ENCODE results near the gene CCNDBP1.
"Not testable (repeated sequence)": the region's sequence is repeated elsewhere in the genome, so short reads cannot be mapped to it uniquely, and the experiment has no call there.

Gene CCNDBP1, protein sequence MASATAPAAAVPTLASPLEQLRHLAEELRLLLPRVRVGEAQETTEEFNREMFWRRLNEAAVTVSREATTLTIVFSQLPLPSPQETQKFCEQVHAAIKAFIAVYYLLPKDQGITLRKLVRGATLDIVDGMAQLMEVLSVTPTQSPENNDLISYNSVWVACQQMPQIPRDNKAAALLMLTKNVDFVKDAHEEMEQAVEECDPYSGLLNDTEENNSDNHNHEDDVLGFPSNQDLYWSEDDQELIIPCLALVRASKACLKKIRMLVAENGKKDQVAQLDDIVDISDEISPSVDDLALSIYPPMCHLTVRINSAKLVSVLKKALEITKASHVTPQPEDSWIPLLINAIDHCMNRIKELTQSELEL

GRCh38 chr15:43185157-43186002 is at the start of gene CCNDBP1:
CCNDBP1 (plus strand) TSS chr15:43185403; CDS start chr15:43185499, 96 bp downstream.
- no peak for DNase-seq (ENCODE audit: low read depth, low spot score)

DNA sequence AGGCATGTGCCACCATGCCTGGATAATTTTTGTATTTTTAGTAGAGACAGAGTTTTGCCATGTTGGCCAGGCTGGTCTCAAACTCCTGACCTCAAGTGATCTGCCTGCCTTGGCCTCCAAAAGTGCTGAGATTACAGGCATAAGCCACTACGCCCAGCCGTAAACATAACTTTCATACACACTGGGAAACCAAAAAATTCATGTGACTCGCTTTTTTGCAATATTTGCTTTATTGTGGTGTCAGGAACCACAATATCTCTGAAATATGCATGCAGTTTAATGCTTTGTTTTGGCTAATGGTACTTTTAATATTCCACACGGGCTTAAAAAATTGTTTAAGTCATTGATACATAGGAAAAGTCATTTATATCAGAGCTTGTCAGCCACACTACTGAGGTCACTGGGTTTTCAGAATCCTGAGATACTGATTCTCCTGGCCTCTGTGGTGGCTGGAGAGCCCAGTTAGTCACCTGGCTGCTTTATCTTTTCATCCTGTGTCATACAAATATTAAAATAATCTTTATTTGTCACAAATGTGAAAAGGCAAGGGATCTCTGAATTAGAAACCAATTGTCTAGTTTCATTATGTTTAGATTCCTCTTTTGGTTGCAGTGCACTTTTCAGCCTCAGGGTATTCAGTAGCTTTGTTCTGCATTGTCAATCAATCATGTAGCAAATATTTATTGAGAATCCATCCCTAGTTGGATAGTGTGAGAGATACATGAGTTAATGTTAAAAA is 41.8 kb upstream of the CCNDBP1 start:
- DNase-seq (ENCODE audit: low read depth, low spot score), result no peak

- no peak for DNase-seq (ENCODE audit: low read depth, low spot score)
Measured at GRCh38 chr15:43144512-43144911, 40.7 kb upstream of the CCNDBP1 start.

GRCh38 chr15:43146184-43146583 is 39.0 kb upstream of the CCNDBP1 start:
- no peak for DNase-seq (ENCODE audit: low read depth, low spot score)

GRCh38 chr15:43150191-43150929 is 34.8 kb upstream of the CCNDBP1 start:
- no peak for DNase-seq (ENCODE audit: low read depth, low spot score)

DNA sequence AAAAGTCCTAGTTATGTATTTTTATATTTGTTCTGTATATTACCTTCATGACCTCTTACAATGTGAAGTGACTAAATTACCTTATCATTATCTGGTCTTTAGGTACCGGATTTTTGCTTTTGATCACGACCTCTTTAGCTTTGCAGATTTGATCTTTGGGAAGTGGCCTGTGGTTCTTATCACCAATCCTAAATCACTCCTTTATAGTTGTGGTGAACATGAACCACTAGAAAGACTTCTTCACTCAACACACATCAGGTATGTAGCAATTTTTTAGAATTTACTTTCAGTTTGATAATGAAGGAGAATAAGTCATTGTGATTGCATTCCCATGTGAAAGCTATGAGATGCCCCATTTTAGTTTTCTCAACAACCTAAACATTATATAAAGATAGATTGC is 33.5 kb upstream of the CCNDBP1 start:
- DNase-seq (ENCODE audit: low read depth, low spot score), result no peak

- no peak for DNase-seq (ENCODE audit: low read depth, low spot score)
Measured at GRCh38 chr15:43153269-43153668, 31.9 kb upstream of the CCNDBP1 start.

DNA sequence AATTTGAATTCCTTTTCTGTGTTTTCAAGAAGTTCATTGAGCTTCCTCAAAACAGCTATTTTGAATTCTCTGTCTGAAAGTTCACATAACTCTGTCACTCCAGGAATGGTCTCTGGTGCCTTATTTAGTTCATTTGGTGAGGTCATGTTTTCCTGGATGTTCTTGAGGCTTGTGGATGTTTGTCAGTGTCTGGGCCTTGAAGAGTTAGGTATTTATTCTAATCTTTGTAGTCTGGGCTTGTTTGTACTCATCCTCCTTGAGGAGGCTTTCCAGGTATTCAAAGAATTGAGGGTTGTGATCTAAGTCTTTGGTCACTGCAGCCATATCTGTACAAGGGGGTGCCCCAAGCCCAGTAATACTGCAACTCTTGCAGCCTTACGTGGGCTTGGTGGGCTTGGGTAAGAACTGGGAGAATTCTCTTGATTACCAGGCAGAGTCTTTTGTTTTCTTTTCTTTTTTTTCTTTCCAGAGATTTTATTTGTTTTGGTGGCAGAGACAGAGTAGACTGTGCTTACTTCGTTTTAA is 19.3 kb upstream of the CCNDBP1 start:
- no peak for DNase-seq (ENCODE audit: low read depth, low spot score)

DNA sequence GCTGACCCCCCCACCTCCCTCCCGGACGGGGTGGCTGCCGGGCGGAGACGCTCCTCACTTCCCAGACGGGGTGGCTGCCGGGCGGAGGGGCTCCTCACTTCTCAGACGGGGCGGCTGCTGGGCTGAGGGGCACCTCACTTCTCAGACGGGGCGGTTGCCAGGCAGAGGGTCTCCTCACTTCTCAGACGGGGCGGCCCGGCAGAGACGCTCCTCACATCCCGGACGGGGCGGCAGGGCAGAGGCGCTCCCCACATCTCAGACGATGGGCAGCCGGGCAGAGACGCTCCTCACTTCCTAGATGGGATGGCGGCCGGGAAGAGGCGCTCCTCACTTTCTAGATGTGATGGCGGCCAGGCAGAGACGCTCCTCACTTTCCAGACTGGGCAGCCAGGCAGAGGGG is 17.9 kb upstream of the CCNDBP1 start:
- not testable (repeated sequence) for DNase-seq (ENCODE audit: low read depth, low spot score)

GRCh38 chr15:43168192-43169107 is 16.8 kb upstream of the CCNDBP1 start:
- peak; percentile 53 for DNase-seq (ENCODE audit: low read depth, low spot score)

DNA sequence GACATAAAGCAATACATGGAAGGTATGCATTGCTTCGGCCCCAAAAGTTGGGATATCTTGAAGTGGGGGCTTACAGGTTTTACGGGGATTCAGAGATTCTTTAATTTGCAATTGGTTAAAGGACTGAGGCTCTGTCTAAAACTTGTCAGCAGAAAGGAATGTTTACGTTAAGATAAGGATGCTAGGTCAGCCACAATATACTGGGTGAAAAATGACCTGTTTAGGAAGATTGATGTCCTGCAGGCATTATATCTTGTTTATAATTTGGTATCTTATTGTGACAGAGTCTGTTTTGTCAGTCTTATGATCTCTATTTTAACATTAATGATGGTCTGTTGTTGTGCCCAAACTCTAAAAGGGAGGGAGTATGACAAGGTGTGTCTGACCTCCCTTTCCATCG is 15.3 kb upstream of the CCNDBP1 start:
- DNase-seq (ENCODE audit: low read depth, low spot score), result no peak

GRCh38 chr15:43175656-43176309 is 9.4 kb upstream of the CCNDBP1 start:
- not testable (repeated sequence) for DNase-seq (ENCODE audit: low read depth, low spot score)

DNA sequence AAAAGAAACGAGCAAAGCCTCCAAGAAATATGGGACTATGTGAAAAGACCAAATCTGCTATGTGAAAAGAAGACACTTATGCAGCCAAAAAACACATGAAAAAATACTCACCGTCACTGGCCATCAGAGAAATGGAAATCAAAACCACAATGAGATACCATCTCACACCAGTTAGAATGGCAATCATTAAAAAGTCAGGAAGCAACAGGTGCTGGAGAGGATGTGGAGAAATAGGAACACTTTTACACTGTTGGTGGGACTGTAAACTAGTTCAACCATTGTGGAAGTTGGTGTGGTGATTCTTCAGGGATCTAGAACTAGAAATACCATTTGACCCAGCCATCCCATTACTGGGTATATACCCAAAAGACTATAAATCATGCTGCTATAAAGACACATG is 8.1 kb upstream of the CCNDBP1 start:
- DNase-seq (ENCODE audit: low read depth, low spot score), result not testable (repeated sequence)

- no peak for DNase-seq (ENCODE audit: low read depth, low spot score)
Measured at GRCh38 chr15:43183270-43183669, 1.9 kb upstream of the CCNDBP1 start.

DNA sequence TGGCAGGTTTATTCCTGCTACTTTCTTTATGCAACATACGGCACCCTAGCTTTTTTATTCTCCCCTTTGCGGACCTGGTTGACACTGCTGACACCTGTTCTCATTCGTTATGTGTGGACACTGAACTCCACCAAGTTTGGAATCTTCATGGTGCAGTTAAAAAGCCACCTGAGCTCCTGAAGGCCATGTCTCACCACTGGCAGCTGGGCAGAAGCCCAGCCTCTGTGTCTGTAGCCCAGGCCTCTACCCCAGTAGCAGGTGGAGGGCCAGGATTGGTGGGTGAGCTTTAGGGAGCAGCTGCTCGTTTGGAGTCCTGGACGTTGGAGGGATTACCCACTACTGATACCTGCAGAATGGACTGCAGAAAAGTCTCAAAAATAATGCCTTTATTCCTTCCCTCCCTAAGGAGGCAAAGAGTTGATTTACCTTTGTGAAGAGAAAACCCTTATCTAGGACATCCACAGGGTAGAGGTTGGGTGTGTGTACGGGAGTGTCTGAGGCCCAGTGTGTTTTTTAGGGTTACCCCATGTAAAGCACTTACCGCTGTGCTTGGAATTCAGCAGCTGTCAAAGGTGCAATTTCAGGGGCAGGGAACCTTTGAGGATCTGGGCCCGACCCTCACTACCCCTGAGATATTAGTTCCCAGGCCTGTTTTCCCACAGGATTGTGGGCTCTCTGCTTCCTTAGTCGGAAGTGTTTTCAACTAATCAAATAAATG is 637 bp upstream of the CCNDBP1 start:
- no peak for DNase-seq (ENCODE audit: low read depth, low spot score)

- DNase-seq (ENCODE audit: low read depth, low spot score), result no peak
Measured at GRCh38 chr15:43186003-43186353, 775 bp downstream of the CCNDBP1 start.

GRCh38 chr15:43187544-43188155 is 2.4 kb downstream of the CCNDBP1 start:
- no peak for DNase-seq (ENCODE audit: low read depth, low spot score)

GRCh38 chr15:43189296-43189695 is 4.1 kb downstream of the CCNDBP1 start:
- no peak for DNase-seq (ENCODE audit: low read depth, low spot score)

- no peak for DNase-seq (ENCODE audit: low read depth, low spot score)
Measured at GRCh38 chr15:43190178-43190577, 5.0 kb downstream of the CCNDBP1 start.
